ENCODE data around the gene GABBR1. TPM values are rescaled to one million over a fixed set of nuclear protein-coding genes. Genes with fewer than 3 reads are reported as not detected.

The GABBR1 gene
- total RNA-seq, 2 experiments from 2014 or later: 6.0 to 8.1 TPM

- no peaks in the 10 kb centered on the region for H3K36me3 Mint-ChIP-seq
- H3K4me3 Mint-ChIP-seq: no peak overlapping the region
- peaks cover 55% of the 10 kb centered on the region for H3K27me3 Mint-ChIP-seq
- no peak for ATAC-seq
- no peak for DNase-seq
- H3K9me3 Mint-ChIP-seq (ENCODE audit: low read depth): no peaks in the 10 kb centered on the region
- H3K27ac Mint-ChIP-seq: no peak overlapping the region
- peaks cover 2% of the 10 kb centered on the region for H3K4me1 Mint-ChIP-seq
- CTCF ChIA-PET: no interaction called here
Observed at GRCh38 chr6:29566856-29567255, 66.1 kb downstream of the GABBR1 start.

- CTCF ChIA-PET: interaction anchor here (1.6 kb wide), 1 partner anchor 25 kb away, joined by 3 read pairs; no protein-coding TSS in a partner anchor
- Mint-ChIP-seq H3K4me1 (peaks cover 4% of the 10 kb centered on the region), H3K4me3 (no peak overlapping the region), H3K9me3 (ENCODE audit: low read depth) (no peaks in the 10 kb centered on the region), H3K27me3 (peaks cover 57% of the 10 kb centered on the region), H3K27ac (no peak overlapping the region), H3K36me3 (no peaks in the 10 kb centered on the region)
- ATAC-seq (no peak), DNase-seq (no peak)
Observed at GRCh38 chr6:29564875-29565274, 68.1 kb downstream of the GABBR1 start.

GRCh38 chr6:29563435-29563965, 69.5 kb downstream of the GABBR1 start:
- no peaks in the 10 kb centered on the region for H3K9me3 Mint-ChIP-seq (ENCODE audit: low read depth)
- no peaks in the 10 kb centered on the region for H3K36me3 Mint-ChIP-seq
- H3K4me3 Mint-ChIP-seq: no peak overlapping the region
- CTCF ChIA-PET: no interaction called here
- ATAC-seq: no peak
- peaks cover 4% of the 10 kb centered on the region for H3K4me1 Mint-ChIP-seq
- no peak for DNase-seq
- H3K27me3 Mint-ChIP-seq: peaks cover 65% of the 10 kb centered on the region
- no peak overlapping the region for H3K27ac Mint-ChIP-seq

GRCh38 chr6:29561606-29562181, 71.3 kb downstream of the GABBR1 start:
- Mint-ChIP-seq H3K36me3 (no peaks in the 10 kb centered on the region), H3K27ac (no peak overlapping the region), H3K4me1 (peaks cover 4% of the 10 kb centered on the region), H3K9me3 (ENCODE audit: low read depth) (no peaks in the 10 kb centered on the region), H3K27me3 (peaks cover 56% of the 10 kb centered on the region), H3K4me3 (no peak overlapping the region)
- DNase-seq (no peak), ATAC-seq (no peak)
- CTCF ChIA-PET: no interaction called here

- Mint-ChIP-seq H3K36me3 (no peaks in the 10 kb centered on the region), H3K27me3 (peaks cover 58% of the 10 kb centered on the region), H3K9me3 (ENCODE audit: low read depth) (no peaks in the 10 kb centered on the region), H3K27ac (no peak overlapping the region), H3K4me3 (no peak overlapping the region), H3K4me1 (peaks cover 4% of the 10 kb centered on the region)
- CTCF ChIA-PET: no interaction called here
- ATAC-seq (no peak), DNase-seq (no peak)
Observed at GRCh38 chr6:29561091-29561490, 71.9 kb downstream of the GABBR1 start.

- no peak for DNase-seq
- H3K27ac Mint-ChIP-seq: no peak within 1 kb of the TSS
- peaks cover 60% of the 10 kb centered on the region for H3K27me3 Mint-ChIP-seq
- no peak within 1 kb of the TSS for H3K4me3 Mint-ChIP-seq
- no peak for ATAC-seq
- no peaks in the 10 kb centered on the region for H3K9me3 Mint-ChIP-seq (ENCODE audit: low read depth)
- no peaks in the 10 kb centered on the region for H3K36me3 Mint-ChIP-seq
- peaks cover 4% of the 10 kb centered on the region for H3K4me1 Mint-ChIP-seq
- CTCF ChIA-PET: no interaction called here
Observed at GRCh38 chr6:29559524-29560287, 73.3 kb downstream of the GABBR1 start, which contains the start of gene UBD. Gene UBD (minus strand): TSS chr6:29559732. CDS start chr6:29559701, 31 bp downstream.

- no peak for DNase-seq
- no peaks in the 10 kb centered on the region for H3K9me3 Mint-ChIP-seq (ENCODE audit: low read depth)
- no peak overlapping the region for H3K27ac Mint-ChIP-seq
- H3K4me1 Mint-ChIP-seq: peaks cover 8% of the 10 kb centered on the region
- peaks cover 71% of the 10 kb centered on the region for H3K27me3 Mint-ChIP-seq
- ATAC-seq: no peak
- H3K36me3 Mint-ChIP-seq: peaks cover 1% of the 10 kb centered on the region
- H3K4me3 Mint-ChIP-seq: no peak overlapping the region
- CTCF ChIA-PET: no interaction called here
Observed at GRCh38 chr6:29558439-29559079, 74.4 kb downstream of the GABBR1 start.

GRCh38 chr6:29557320-29557719, 75.7 kb downstream of the GABBR1 start:
- Mint-ChIP-seq H3K4me3 (no peak overlapping the region), H3K27ac (no peak overlapping the region), H3K36me3 (peaks cover 1% of the 10 kb centered on the region), H3K4me1 (peaks cover 16% of the 10 kb centered on the region), H3K9me3 (ENCODE audit: low read depth) (no peaks in the 10 kb centered on the region), H3K27me3 (peaks cover 71% of the 10 kb centered on the region)
- DNase-seq (no peak), ATAC-seq (no peak)
- CTCF ChIA-PET: no interaction called here

- Mint-ChIP-seq H3K27ac (no peak overlapping the region), H3K36me3 (peaks cover 1% of the 10 kb centered on the region), H3K4me3 (no peak overlapping the region), H3K9me3 (ENCODE audit: low read depth) (no peaks in the 10 kb centered on the region), H3K4me1 (peaks cover 14% of the 10 kb centered on the region), H3K27me3 (peaks cover 69% of the 10 kb centered on the region)
- DNase-seq (no peak), ATAC-seq (no peak)
- CTCF ChIA-PET: no interaction called here
Observed at GRCh38 chr6:29554764-29555163, 78.2 kb downstream of the GABBR1 start.

- CTCF ChIA-PET: no interaction called here
- Mint-ChIP-seq H3K27ac (no peak overlapping the region), H3K36me3 (peaks cover 1% of the 10 kb centered on the region), H3K9me3 (ENCODE audit: low read depth) (no peaks in the 10 kb centered on the region), H3K4me1 (peaks cover 14% of the 10 kb centered on the region), H3K4me3 (peak overlapping the region; percentile 31), H3K27me3 (peaks cover 73% of the 10 kb centered on the region)
- DNase-seq: no peak
- peak; percentile 47 for ATAC-seq
Observed at GRCh38 chr6:29553268-29554057, 79.5 kb downstream of the GABBR1 start.

- Mint-ChIP-seq H3K36me3 (peaks cover 1% of the 10 kb centered on the region), H3K4me3 (no peak overlapping the region), H3K4me1 (peaks cover 18% of the 10 kb centered on the region), H3K9me3 (ENCODE audit: low read depth) (no peaks in the 10 kb centered on the region), H3K27ac (no peak overlapping the region), H3K27me3 (peaks cover 79% of the 10 kb centered on the region)
- ATAC-seq (peak; percentile 85), DNase-seq (no peak)
- CTCF ChIA-PET: no interaction called here
Observed at GRCh38 chr6:29552512-29553051, 80.4 kb downstream of the GABBR1 start.

GRCh38 chr6:29547573-29547972, 85.4 kb downstream of the GABBR1 start:
- H3K36me3 Mint-ChIP-seq: no peaks in the 10 kb centered on the region
- H3K27ac Mint-ChIP-seq: no peak overlapping the region
- no peak overlapping the region for H3K4me3 Mint-ChIP-seq
- DNase-seq: no peak
- H3K27me3 Mint-ChIP-seq: peaks cover 60% of the 10 kb centered on the region
- peak; percentile 68 for ATAC-seq
- no peaks in the 10 kb centered on the region for H3K9me3 Mint-ChIP-seq (ENCODE audit: low read depth)
- CTCF ChIA-PET: no interaction called here
- peaks cover 7% of the 10 kb centered on the region for H3K4me1 Mint-ChIP-seq
